Osteoblast (primary cell): ENCODE results near the gene ANO3. TPM values are rescaled to one million over a fixed set of nuclear protein-coding genes. Genes with fewer than 3 reads are reported as not detected.

Experiments
- DNase-seq: peaks from one replicate; pipeline ENCODE4 v3.0.0; 2011; ENCODE audit warnings: low spot score, mixed read lengths; ENCODE audit not compliant: insufficient read length; ENCODE audit errors: missing footprints
- H2AFZ ChIP-seq: 2 replicates; pipeline ENCODE4 v1.6.0; 2011; ENCODE audit warnings: mild to moderate bottlenecking, low read length
- H3K27ac ChIP-seq: 2 replicates; pipeline ENCODE4 v1.5.1; 2011; ENCODE audit warnings: mild to moderate bottlenecking, low read depth, low read length, moderate library complexity
- H3K27me3 ChIP-seq: 2 replicates; pipeline ENCODE4 v1.6.0; 2012; ENCODE audit warnings: mild to moderate bottlenecking, control low read depth, inconsistent platforms, low read length, moderate library complexity; ENCODE audit not compliant: insufficient read depth
- H3K36me3 ChIP-seq: 2 replicates; pipeline ENCODE4 v1.5.1; 2011; ENCODE audit warnings: mild to moderate bottlenecking, low read length, control low read depth, moderate library complexity; ENCODE audit not compliant: insufficient read depth
- H3K4me1 ChIP-seq: 2 replicates; pipeline ENCODE4 v1.5.1; 2011; ENCODE audit warnings: mild to moderate bottlenecking, low read length, control low read depth, moderate library complexity; ENCODE audit not compliant: insufficient read depth
- H3K4me2 ChIP-seq: 2 replicates; pipeline ENCODE4 v1.6.0; 2011; ENCODE audit warnings: mild to moderate bottlenecking, low read length; ENCODE audit not compliant: insufficient read depth
- H3K4me3 ChIP-seq: fragments of 200-600 bp; sonication (generic); 3 replicates; pipeline ENCODE4 v1.5.1; 2012; ENCODE audit warnings: mild to moderate bottlenecking, low read length, inconsistent platforms; ENCODE audit not compliant: insufficient read depth
- H3K79me2 ChIP-seq: 2 replicates; pipeline ENCODE4 v1.6.0; 2012; ENCODE audit warnings: mild to moderate bottlenecking, low read length, control low read depth, inconsistent platforms; ENCODE audit not compliant: insufficient read depth
- H3K9me3 ChIP-seq: 2 replicates; pipeline ENCODE4 v1.5.1; 2011; ENCODE audit warnings: low read depth, low read length, control low read depth
- H4K20me1 ChIP-seq: 2 replicates; pipeline ENCODE4 v1.6.0; 2012; ENCODE audit warnings: mild to moderate bottlenecking, low read length, control low read depth; ENCODE audit not compliant: insufficient read depth
- total RNA-seq: library from RNA; depleted of rRNA; stranded (reverse); fragments of >200 nt; gene quantifications from 2 replicates; pipeline ENCODE4 v1.2.3, GENCODE V29; 2012
- TF ChIP-seq, protein P1 (sequence below): IDR thresholded peaks from 2 replicates; pipeline ENCODE4 v1.5.1; 2011; ENCODE audit warnings: mild to moderate bottlenecking, low read depth, low read length, moderate library complexity; ENCODE audit errors: extremely low read depth

ANO3 gene
- total RNA-seq, 1 donor = under 0.01 TPM

DNA sequence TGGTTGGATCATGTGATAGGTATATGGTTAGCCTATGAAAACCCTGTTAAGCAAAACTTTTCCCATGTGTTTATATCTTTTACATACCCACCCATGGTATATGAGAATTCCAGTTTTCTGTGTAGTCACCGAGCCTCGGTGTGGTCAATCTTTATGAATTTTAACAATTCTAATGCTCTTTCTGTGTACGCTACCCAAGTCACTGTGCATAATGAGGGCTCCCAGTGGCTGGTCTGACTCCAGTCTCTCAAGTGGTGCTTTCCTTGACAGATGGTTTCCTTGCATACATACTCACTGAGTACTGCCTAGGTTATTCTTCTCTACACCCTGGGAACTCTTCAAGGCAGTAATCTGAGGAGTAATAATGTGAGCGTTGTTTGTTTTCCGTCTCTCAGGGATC, 222.5 kb downstream of the ANO3 start:
- Histone ChIP-seq H3K27ac (no peak overlapping the region), H3K4me1 (no peaks in the 10 kb centered on the region)

DNA sequence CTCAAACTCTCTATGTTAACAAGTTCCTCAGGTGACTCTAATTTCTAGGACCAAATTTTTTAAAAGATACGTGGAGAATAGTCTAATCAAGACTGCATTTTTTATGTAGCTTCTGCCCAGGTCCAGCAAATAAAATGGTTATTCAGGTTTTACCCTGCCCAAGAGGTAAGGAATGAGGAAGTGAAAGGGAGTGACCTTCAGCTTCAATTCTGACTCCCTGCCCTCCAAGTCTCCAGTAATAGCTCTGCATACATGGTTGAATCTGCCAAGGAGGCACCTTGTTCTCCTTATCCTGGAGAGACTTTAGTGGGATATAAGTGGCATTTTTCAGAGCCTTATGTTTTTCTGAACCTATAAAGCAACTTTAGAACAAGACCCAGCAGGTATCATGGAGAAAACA, 224.7 kb downstream of the ANO3 start:
- no peak overlapping the region for H3K27ac ChIP-seq

More for the DNA sequence above, 222.5 kb downstream of the ANO3 start:
- Histone ChIP-seq H4K20me1 (no peaks in the 10 kb centered on the region), H2AFZ (no peak overlapping the region), H3K9me3 (no peaks in the 10 kb centered on the region), H3K4me2 (no peak overlapping the region), H3K79me2 (no peaks in the 10 kb centered on the region), H3K4me3 (no peak overlapping the region), H3K27me3 (no peaks in the 10 kb centered on the region), H3K36me3 (no peaks in the 10 kb centered on the region)
- TF ChIP-seq, protein P1, sequence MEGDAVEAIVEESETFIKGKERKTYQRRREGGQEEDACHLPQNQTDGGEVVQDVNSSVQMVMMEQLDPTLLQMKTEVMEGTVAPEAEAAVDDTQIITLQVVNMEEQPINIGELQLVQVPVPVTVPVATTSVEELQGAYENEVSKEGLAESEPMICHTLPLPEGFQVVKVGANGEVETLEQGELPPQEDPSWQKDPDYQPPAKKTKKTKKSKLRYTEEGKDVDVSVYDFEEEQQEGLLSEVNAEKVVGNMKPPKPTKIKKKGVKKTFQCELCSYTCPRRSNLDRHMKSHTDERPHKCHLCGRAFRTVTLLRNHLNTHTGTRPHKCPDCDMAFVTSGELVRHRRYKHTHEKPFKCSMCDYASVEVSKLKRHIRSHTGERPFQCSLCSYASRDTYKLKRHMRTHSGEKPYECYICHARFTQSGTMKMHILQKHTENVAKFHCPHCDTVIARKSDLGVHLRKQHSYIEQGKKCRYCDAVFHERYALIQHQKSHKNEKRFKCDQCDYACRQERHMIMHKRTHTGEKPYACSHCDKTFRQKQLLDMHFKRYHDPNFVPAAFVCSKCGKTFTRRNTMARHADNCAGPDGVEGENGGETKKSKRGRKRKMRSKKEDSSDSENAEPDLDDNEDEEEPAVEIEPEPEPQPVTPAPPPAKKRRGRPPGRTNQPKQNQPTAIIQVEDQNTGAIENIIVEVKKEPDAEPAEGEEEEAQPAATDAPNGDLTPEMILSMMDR = no peak
- no peak for DNase-seq

DNA sequence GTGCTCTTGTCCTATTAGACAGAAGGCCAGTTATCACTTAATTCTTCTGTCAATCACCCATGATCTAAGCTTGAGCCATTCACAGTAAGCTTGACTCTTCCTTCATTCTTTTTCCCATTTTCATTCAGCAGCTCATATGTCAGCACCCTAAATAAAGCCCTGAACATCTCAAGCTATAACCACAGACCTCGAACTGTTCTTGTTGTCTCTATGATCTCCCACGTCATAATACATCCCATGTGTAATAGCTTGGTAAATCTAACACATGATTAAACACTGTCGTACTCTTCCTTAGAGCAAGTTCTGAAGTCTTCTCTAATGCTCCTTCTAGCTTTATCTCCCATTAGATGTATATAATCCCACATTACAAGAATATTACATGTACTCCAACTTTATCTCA, 225.7 kb downstream of the ANO3 start:
- H3K4me1 ChIP-seq = no peaks in the 10 kb centered on the region
- no peak for DNase-seq
- TF ChIP-seq, protein P1 = no peak
- H2AFZ ChIP-seq = no peak overlapping the region
- H3K79me2 ChIP-seq = no peaks in the 10 kb centered on the region
- no peak overlapping the region for H3K4me2 ChIP-seq
- H3K36me3 ChIP-seq = no peaks in the 10 kb centered on the region
- H3K9me3 ChIP-seq = no peaks in the 10 kb centered on the region
- H3K4me3 ChIP-seq = no peak overlapping the region
- H3K27me3 ChIP-seq = no peaks in the 10 kb centered on the region
- H4K20me1 ChIP-seq = no peaks in the 10 kb centered on the region
- no peak overlapping the region for H3K27ac ChIP-seq

More for the DNA sequence above, 224.7 kb downstream of the ANO3 start:
- DNase-seq = no peak
- H2AFZ ChIP-seq = no peak overlapping the region
- H3K4me2 ChIP-seq = no peak overlapping the region
- TF ChIP-seq, protein P1 = no peak
- H3K4me3 ChIP-seq = no peak overlapping the region
- H3K36me3 ChIP-seq = no peaks in the 10 kb centered on the region
- no peaks in the 10 kb centered on the region for H3K27me3 ChIP-seq
- H3K4me1 ChIP-seq = no peaks in the 10 kb centered on the region
- no peaks in the 10 kb centered on the region for H4K20me1 ChIP-seq
- no peaks in the 10 kb centered on the region for H3K79me2 ChIP-seq
- no peaks in the 10 kb centered on the region for H3K9me3 ChIP-seq

DNA sequence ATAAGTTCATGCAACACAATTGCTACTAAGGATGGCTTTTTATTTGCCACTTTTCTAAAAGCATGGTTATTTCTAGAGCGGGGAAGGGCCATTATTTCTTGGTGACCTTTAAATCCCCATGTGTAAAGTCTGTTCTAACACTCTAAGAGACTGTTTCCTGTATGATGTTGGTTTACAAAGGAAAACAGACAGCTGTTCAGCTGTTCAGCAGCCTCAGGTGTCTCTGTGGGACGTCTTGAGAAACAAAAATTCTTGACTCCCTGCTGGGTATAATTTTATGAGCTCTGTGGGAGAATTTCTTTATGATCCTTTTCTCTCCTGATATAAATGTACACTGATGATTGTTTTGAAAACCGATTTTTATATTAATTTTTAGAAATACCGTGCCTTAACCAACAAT, 226.3 kb downstream of the ANO3 start:
- Histone ChIP-seq H3K4me2 (no peak overlapping the region), H3K27me3 (no peaks in the 10 kb centered on the region), H2AFZ (no peak overlapping the region), H3K9me3 (no peaks in the 10 kb centered on the region), H4K20me1 (no peaks in the 10 kb centered on the region), H3K4me3 (no peak overlapping the region), H3K36me3 (no peaks in the 10 kb centered on the region), H3K79me2 (no peaks in the 10 kb centered on the region), H3K4me1 (no peaks in the 10 kb centered on the region), H3K27ac (no peak overlapping the region)
- DNase-seq = no peak
- TF ChIP-seq, protein P1 = no peak
